Measurements from ENCODE around the gene OR8G5.

GRCh38 chr11:124310721-124311120 lies 54.5 kb downstream of the OR8G5 start:
- TF ChIP-seq POLR2AphosphoS5 (IDR thresholded peaks at IDR 0.05; ENCODE audit: low read depth, low read length), result no peak
- TF ChIP-seq, protein P1, sequence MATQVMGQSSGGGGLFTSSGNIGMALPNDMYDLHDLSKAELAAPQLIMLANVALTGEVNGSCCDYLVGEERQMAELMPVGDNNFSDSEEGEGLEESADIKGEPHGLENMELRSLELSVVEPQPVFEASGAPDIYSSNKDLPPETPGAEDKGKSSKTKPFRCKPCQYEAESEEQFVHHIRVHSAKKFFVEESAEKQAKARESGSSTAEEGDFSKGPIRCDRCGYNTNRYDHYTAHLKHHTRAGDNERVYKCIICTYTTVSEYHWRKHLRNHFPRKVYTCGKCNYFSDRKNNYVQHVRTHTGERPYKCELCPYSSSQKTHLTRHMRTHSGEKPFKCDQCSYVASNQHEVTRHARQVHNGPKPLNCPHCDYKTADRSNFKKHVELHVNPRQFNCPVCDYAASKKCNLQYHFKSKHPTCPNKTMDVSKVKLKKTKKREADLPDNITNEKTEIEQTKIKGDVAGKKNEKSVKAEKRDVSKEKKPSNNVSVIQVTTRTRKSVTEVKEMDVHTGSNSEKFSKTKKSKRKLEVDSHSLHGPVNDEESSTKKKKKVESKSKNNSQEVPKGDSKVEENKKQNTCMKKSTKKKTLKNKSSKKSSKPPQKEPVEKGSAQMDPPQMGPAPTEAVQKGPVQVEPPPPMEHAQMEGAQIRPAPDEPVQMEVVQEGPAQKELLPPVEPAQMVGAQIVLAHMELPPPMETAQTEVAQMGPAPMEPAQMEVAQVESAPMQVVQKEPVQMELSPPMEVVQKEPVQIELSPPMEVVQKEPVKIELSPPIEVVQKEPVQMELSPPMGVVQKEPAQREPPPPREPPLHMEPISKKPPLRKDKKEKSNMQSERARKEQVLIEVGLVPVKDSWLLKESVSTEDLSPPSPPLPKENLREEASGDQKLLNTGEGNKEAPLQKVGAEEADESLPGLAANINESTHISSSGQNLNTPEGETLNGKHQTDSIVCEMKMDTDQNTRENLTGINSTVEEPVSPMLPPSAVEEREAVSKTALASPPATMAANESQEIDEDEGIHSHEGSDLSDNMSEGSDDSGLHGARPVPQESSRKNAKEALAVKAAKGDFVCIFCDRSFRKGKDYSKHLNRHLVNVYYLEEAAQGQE (IDR thresholded peaks at IDR 0.05; ENCODE audit: insufficient read depth in 1 of 2, low read depth in 2 of 2, low read length in 2 of 2), result no peak
